Occipital lobe (tissue), 2 donors: ENCODE measurements around the gene CAV3. TPM values are rescaled to one million over a fixed set of nuclear protein-coding genes. Genes with fewer than 3 reads are reported as not detected.
"Not testable (repeated sequence)": the region's sequence is repeated elsewhere in the genome, so short reads cannot be mapped to it uniquely, and the experiment has no call there.

ENCODE experiments used
- DNase-seq: peaks from one replicate; lab custom pipeline; 2025; lab: John Stamatoyannopoulos, UW
- total RNA-seq: library from RNA; depleted of rRNA; stranded (reverse); fragments of >200 nt; gene quantifications from one replicate; pipeline ENCODE4 v1.2.3, GENCODE V29; 2014

Gene CAV3
- total RNA-seq = not detected

- DNase-seq = no peak
These were observed at the start of gene CAV3 for GRCh38 chr3:8733332-8734094. Gene CAV3, plus strand, starts transcription at chr3:8733802. Its CDS starts 75 bp downstream, at chr3:8733877.

- not testable (repeated sequence) for DNase-seq
These were observed 48.6 kb upstream of the CAV3 start for GRCh38 chr3:8684992-8685391.

- not testable (repeated sequence) for DNase-seq
These were observed 42.3 kb upstream of the CAV3 start for GRCh38 chr3:8691295-8691694.

GRCh38 chr3:8702560-8702959 lies 31.0 kb upstream of the CAV3 start:
- no peak for DNase-seq

GRCh38 chr3:8705575-8705974 lies 28.0 kb upstream of the CAV3 start:
- no peak for DNase-seq

GRCh38 chr3:8709287-8709686 lies 24.3 kb upstream of the CAV3 start:
- DNase-seq = no peak

GRCh38 chr3:8709801-8710507 lies 23.6 kb upstream of the CAV3 start:
- DNase-seq = no peak

- peak; percentile 26 for DNase-seq
These were observed 21.3 kb upstream of the CAV3 start for GRCh38 chr3:8712045-8712907.

- DNase-seq = no peak
These were observed 20.7 kb upstream of the CAV3 start for GRCh38 chr3:8712908-8713255.

- DNase-seq = no peak
These were observed 19.5 kb upstream of the CAV3 start for GRCh38 chr3:8713901-8714759.

- DNase-seq = not testable (repeated sequence)
These were observed 17.8 kb upstream of the CAV3 start for GRCh38 chr3:8715757-8716156.

GRCh38 chr3:8722808-8723207 lies 10.8 kb upstream of the CAV3 start:
- no peak for DNase-seq

GRCh38 chr3:8723612-8724011 lies 10.0 kb upstream of the CAV3 start:
- DNase-seq = no peak

- no peak for DNase-seq
These were observed 9.4 kb upstream of the CAV3 start for GRCh38 chr3:8724108-8724752.

- no peak for DNase-seq
These were observed 5.7 kb upstream of the CAV3 start for GRCh38 chr3:8727605-8728512.

- DNase-seq = no peak
These were observed 4.1 kb upstream of the CAV3 start for GRCh38 chr3:8729479-8729878.

GRCh38 chr3:8730656-8731055 lies 2.9 kb upstream of the CAV3 start:
- no peak for DNase-seq

GRCh38 chr3:8732413-8732812 lies 1.2 kb upstream of the CAV3 start:
- no peak for DNase-seq

- DNase-seq = no peak
These were observed 706 bp downstream of the CAV3 start for GRCh38 chr3:8734137-8734878.
